Neural cell (in vitro differentiated cells): ENCODE data around the gene ZNF407. TPM values are rescaled to one million over a fixed set of nuclear protein-coding genes. Genes with fewer than 3 reads are reported as not detected.

Experiments
- H2AFZ ChIP-seq: fragments of 200-600, 300-800 bp; sonication (generic), shearing (Covaris generic); 2 replicates; pipeline ENCODE4 v1.6.0; 2014; ENCODE audit warnings: low read depth, mild to moderate bottlenecking, antibody characterized with exemption, low read length, moderate library complexity
- H3F3A ChIP-seq: fragments of 200-600 bp; shearing (Covaris generic); 2 replicates; pipeline ENCODE4 v1.6.1; 2016; ENCODE audit warnings: mild to moderate bottlenecking, moderate library complexity, mixed read lengths, antibody characterized with exemption, low read length; ENCODE audit not compliant: insufficient read depth, poor library complexity, severe bottlenecking
- H3K27ac ChIP-seq: fragments of 200-600, 300-800 bp; sonication (generic), shearing (Covaris generic); 2 replicates; pipeline ENCODE4 v1.5.1; 2014; ENCODE audit warnings: mild to moderate bottlenecking, low read length, moderate library complexity
- H3K27me3 ChIP-seq: fragments of 300-800, 200-600 bp; sonication (generic), shearing (Covaris generic); 2 replicates; pipeline ENCODE4 v1.6.0; 2014; ENCODE audit warnings: mild to moderate bottlenecking, low read depth, low read length, moderate library complexity; ENCODE audit not compliant: insufficient read depth
- H3K36me3 ChIP-seq: fragments of 300-800, 200-600 bp; sonication (generic), shearing (Covaris generic); 2 replicates; pipeline ENCODE4 v1.5.1; 2014; ENCODE audit warnings: mild to moderate bottlenecking, antibody characterized with exemption, low read length, moderate library complexity; ENCODE audit not compliant: insufficient read depth
- H3K4me2 ChIP-seq: fragments of 300-800, 200-600 bp; sonication (generic), shearing (Covaris generic); 2 replicates; pipeline ENCODE4 v1.6.0; 2014; ENCODE audit warnings: mild to moderate bottlenecking, low read length
- H3K4me3 ChIP-seq: fragments of 300-800, 200-600 bp; sonication (generic), shearing (Covaris generic); 2 replicates; pipeline ENCODE4 v1.5.1; 2014; ENCODE audit warnings: mild to moderate bottlenecking, low read length, moderate library complexity
- H3K79me2 ChIP-seq: fragments of 200-600 bp; shearing (Covaris generic); replicated peaks from 2 replicates; pipeline ENCODE4 v1.6.0; 2014; ENCODE audit warnings: mild to moderate bottlenecking, low read length, moderate library complexity; ENCODE audit not compliant: insufficient read depth
- H3K9ac ChIP-seq: fragments of 300-800, 200-600 bp; sonication (generic), shearing (Covaris generic); 2 replicates; pipeline ENCODE4 v1.6.1; 2016; ENCODE audit warnings: mild to moderate bottlenecking, low read length, mixed read lengths
- H3K9me2 ChIP-seq: fragments of 200-600 bp; shearing (Covaris generic); 2 replicates; pipeline ENCODE4 v1.6.1; 2016; ENCODE audit warnings: mild to moderate bottlenecking, low read length, mixed read lengths; ENCODE audit not compliant: insufficient read depth
- H3K9me3 ChIP-seq: fragments of 200-600, 300-800 bp; sonication (generic), shearing (Covaris generic); 2 replicates; pipeline ENCODE4 v1.6.1; 2016; ENCODE audit warnings: mild to moderate bottlenecking, mixed run types, low read length, moderate library complexity, mixed read lengths
- H4K20me1 ChIP-seq: fragments of 200-600 bp; shearing (Covaris generic); 2 replicates; pipeline ENCODE4 v1.6.1; 2016; ENCODE audit warnings: mild to moderate bottlenecking, mixed run types; ENCODE audit not compliant: insufficient read depth
- CTCF ChIP-seq: fragments of 450-650 bp; IDR thresholded peaks from 2 replicates; pipeline ENCODE4 v1.5.1; 2014; ENCODE audit warnings: antibody characterized with exemption, mild to moderate bottlenecking, moderate library complexity; ENCODE audit not compliant: poor library complexity, severe bottlenecking
- EP300 ChIP-seq: fragments of 450-650 bp; conservative IDR thresholded peaks from 2 replicates; pipeline ENCODE4 v1.6.1; 2014; ENCODE audit warnings: antibody characterized with exemption, mild to moderate bottlenecking, moderate library complexity; ENCODE audit not compliant: poor library complexity, severe bottlenecking
- EZH2 ChIP-seq: fragments of 200-600, 300-800 bp; shearing (Covaris generic), sonication (generic); IDR thresholded peaks from 2 replicates; pipeline ENCODE4 v1.6.1; 2014; ENCODE audit warnings: antibody characterized with exemption, low read length, borderline replicate concordance, mild to moderate bottlenecking; ENCODE audit not compliant: insufficient read depth, poor library complexity, severe bottlenecking
- MXI1 ChIP-seq: fragments of 450-650 bp; conservative IDR thresholded peaks from 2 replicates; pipeline ENCODE4 v1.6.1; 2014; ENCODE audit warnings: antibody characterized with exemption, mild to moderate bottlenecking; ENCODE audit not compliant: poor library complexity, severe bottlenecking
- POLR2AphosphoS5 ChIP-seq: IDR thresholded peaks from 2 replicates; pipeline ENCODE4 v1.6.1; 2012
- RAD21 ChIP-seq: fragments of 450-650 bp; conservative IDR thresholded peaks from 2 replicates; pipeline ENCODE4 v1.6.1; 2014; ENCODE audit warnings: antibody characterized with exemption, mild to moderate bottlenecking, moderate library complexity
- REST ChIP-seq: IDR thresholded peaks from 2 replicates; pipeline ENCODE4 v1.6.1; 2012; ENCODE audit warnings: borderline replicate concordance
- SMC3 ChIP-seq: fragments of 450-650 bp; conservative IDR thresholded peaks from 2 replicates; pipeline ENCODE4 v1.6.1; 2014; ENCODE audit warnings: antibody characterized with exemption, mild to moderate bottlenecking, moderate library complexity; ENCODE audit not compliant: poor library complexity
- TAF1 ChIP-seq: IDR thresholded peaks from 2 replicates; pipeline ENCODE4 v1.6.1; 2012; ENCODE audit warnings: low read depth
- polyA plus RNA-seq: library from polyadenylated mRNA; depleted of rRNA; stranded (reverse); fragments of >200 nt; gene quantifications from 2 replicates; pipeline ENCODE4 v1.2.3, GENCODE V29; 2014

Gene ZNF407
- polyA plus RNA-seq, 1 donor from 2014 or later: 2.9 TPM

- Histone ChIP-seq H3K4me2 (no peak overlapping the region), H3K9me3 (no peaks in the 10 kb centered on the region), H4K20me1 (no peaks in the 10 kb centered on the region), H2AFZ (no peak overlapping the region), H3K79me2 (no peaks in the 10 kb centered on the region), H3K9ac (no peak overlapping the region), H3K27me3 (no peaks in the 10 kb centered on the region), H3K36me3 (no peaks in the 10 kb centered on the region), H3K4me3 (no peak overlapping the region), H3K27ac (no peak overlapping the region), H3K9me2 (no peaks in the 10 kb centered on the region), H3F3A (no peaks in the 10 kb centered on the region)
- TF ChIP-seq MXI1 (no peak), CTCF (no peak), EP300 (no peak), POLR2AphosphoS5 (no peak), TAF1 (no peak), EZH2 (no peak), SMC3 (no peak), REST (no peak), RAD21 (no peak)
These were observed 230.5 kb downstream of the ZNF407 start for GRCh38 chr18:74828200-74828599.

- no peak overlapping the region for H3K27ac ChIP-seq
- H3K4me3 ChIP-seq: no peak overlapping the region
- H3K9me3 ChIP-seq: no peaks in the 10 kb centered on the region
- H3K36me3 ChIP-seq: no peaks in the 10 kb centered on the region
- H3K4me2 ChIP-seq: no peak overlapping the region
- H3F3A ChIP-seq: no peaks in the 10 kb centered on the region
- H2AFZ ChIP-seq: no peak overlapping the region
- H3K9ac ChIP-seq: no peak overlapping the region
- H3K79me2 ChIP-seq: no peaks in the 10 kb centered on the region
- no peaks in the 10 kb centered on the region for H3K9me2 ChIP-seq
- H4K20me1 ChIP-seq: no peaks in the 10 kb centered on the region
- TF ChIP-seq REST: no peak
- no peak for TF ChIP-seq SMC3
- TF ChIP-seq CTCF: no peak
- TF ChIP-seq MXI1: no peak
- no peak for TF ChIP-seq POLR2AphosphoS5
- TF ChIP-seq TAF1: no peak
- TF ChIP-seq EZH2: no peak
- TF ChIP-seq EP300: no peak
- no peak for TF ChIP-seq RAD21
- no peaks in the 10 kb centered on the region for H3K27me3 ChIP-seq
These were observed 234.0 kb downstream of the ZNF407 start for GRCh38 chr18:74831571-74832250.
